ENCODE data around the gene TMUB1. TPM values are rescaled to one million over a fixed set of nuclear protein-coding genes. Genes with fewer than 3 reads are reported as not detected.

TMUB1 gene
- total and polyA plus RNA-seq, 12 donors = 5.2 to 152 (median 43.4) TPM

DNA sequence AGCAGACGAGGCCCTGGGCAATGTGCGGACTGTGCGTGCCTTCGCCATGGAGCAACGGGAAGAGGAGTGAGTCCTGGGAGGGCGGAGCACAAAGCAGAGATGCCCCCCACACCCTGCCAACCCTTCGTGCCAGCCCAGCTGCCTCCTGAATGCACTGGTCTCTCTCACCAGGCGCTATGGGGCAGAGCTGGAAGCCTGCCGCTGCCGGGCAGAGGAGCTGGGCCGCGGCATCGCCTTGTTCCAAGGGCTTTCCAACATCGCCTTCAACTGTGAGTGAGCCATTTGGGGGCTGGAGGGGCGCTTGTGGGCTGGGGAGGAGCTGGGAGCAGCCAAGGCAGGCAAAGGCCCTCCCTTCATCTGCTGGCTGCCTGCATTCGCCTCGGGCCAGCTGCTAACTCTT lies 47.4 kb downstream of the TMUB1 start:
- 91 to 94% (median 93%) methylated on average over 9 to 17 of the region's 17 CpGs for WGBS, 4 donors
- H3K4me3 ChIP-seq = no peak overlapping the region
- DNase-seq = no peak
- H3K27me3 ChIP-seq = no peaks in the 10 kb centered on the region
- H3K4me1 ChIP-seq (replicated peaks in 1 of 2) = peaks cover 13 to 17% of the 10 kb centered on the region in 2 donors
- peaks cover 0 to 34% of the 10 kb centered on the region in 2 donors for H3K36me3 ChIP-seq (replicated peaks in 1 of 2)
- intact Hi-C loops (cut with DNase I) = no loop called here
- H3K9me3 ChIP-seq (replicated peaks in 1 of 3) = no peaks in the 10 kb centered on the region
- no peak overlapping the region for H3K27ac ChIP-seq
- TF ChIP-seq, protein P1, sequence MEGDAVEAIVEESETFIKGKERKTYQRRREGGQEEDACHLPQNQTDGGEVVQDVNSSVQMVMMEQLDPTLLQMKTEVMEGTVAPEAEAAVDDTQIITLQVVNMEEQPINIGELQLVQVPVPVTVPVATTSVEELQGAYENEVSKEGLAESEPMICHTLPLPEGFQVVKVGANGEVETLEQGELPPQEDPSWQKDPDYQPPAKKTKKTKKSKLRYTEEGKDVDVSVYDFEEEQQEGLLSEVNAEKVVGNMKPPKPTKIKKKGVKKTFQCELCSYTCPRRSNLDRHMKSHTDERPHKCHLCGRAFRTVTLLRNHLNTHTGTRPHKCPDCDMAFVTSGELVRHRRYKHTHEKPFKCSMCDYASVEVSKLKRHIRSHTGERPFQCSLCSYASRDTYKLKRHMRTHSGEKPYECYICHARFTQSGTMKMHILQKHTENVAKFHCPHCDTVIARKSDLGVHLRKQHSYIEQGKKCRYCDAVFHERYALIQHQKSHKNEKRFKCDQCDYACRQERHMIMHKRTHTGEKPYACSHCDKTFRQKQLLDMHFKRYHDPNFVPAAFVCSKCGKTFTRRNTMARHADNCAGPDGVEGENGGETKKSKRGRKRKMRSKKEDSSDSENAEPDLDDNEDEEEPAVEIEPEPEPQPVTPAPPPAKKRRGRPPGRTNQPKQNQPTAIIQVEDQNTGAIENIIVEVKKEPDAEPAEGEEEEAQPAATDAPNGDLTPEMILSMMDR (IDR thresholded peaks at IDR 0.05) = no peak
- TF ChIP-seq POLR2A (IDR thresholded peaks at IDR 0.05) = no peak

GRCh38 chr7:151035026-151035717 lies 48.1 kb downstream of the TMUB1 start:
- H3K4me1 ChIP-seq (replicated peaks in 1 of 2) = peaks cover 13 to 17% of the 10 kb centered on the region in 2 donors
- intact Hi-C loops (cut with DNase I) = no loop called here
- H3K27me3 ChIP-seq = no peaks in the 10 kb centered on the region
- H3K9me3 ChIP-seq (replicated peaks in 1 of 3) = no peaks in the 10 kb centered on the region
- H3K36me3 ChIP-seq (replicated peaks in 1 of 2) = peaks cover 0 to 34% of the 10 kb centered on the region in 2 donors
- no peak overlapping the region for H3K27ac ChIP-seq
- TF ChIP-seq POLR2A (IDR thresholded peaks at IDR 0.05) = no peak
- TF ChIP-seq, protein P1 (IDR thresholded peaks at IDR 0.05) = no peak
- WGBS, 4 donors = 79 to 89% (median 87%) methylated on average over 8 to 21 of the region's 21 CpGs
- DNase-seq = no peak
- no peak overlapping the region for H3K4me3 ChIP-seq

- WGBS, 4 donors = 90 to 95% (median 94%) methylated on average over 12 to 21 of the region's 21 CpGs
- H3K27ac ChIP-seq = no peak overlapping the region
- no peaks in the 10 kb centered on the region for H3K9me3 ChIP-seq (replicated peaks in 1 of 3)
- no peaks in the 10 kb centered on the region for H3K27me3 ChIP-seq
- TF ChIP-seq, protein P1 (IDR thresholded peaks at IDR 0.05) = no peak
- no peak for TF ChIP-seq POLR2A (IDR thresholded peaks at IDR 0.05)
- peaks cover 0 to 34% of the 10 kb centered on the region in 2 donors for H3K36me3 ChIP-seq (replicated peaks in 1 of 2)
- DNase-seq = no peak
- H3K4me1 ChIP-seq (replicated peaks in 1 of 2) = peaks cover 9 to 17% of the 10 kb centered on the region in 2 donors
- intact Hi-C loops (cut with DNase I) = no loop called here
- no peak overlapping the region for H3K4me3 ChIP-seq
These were observed 48.8 kb downstream of the TMUB1 start for GRCh38 chr7:151034312-151035025.

DNA sequence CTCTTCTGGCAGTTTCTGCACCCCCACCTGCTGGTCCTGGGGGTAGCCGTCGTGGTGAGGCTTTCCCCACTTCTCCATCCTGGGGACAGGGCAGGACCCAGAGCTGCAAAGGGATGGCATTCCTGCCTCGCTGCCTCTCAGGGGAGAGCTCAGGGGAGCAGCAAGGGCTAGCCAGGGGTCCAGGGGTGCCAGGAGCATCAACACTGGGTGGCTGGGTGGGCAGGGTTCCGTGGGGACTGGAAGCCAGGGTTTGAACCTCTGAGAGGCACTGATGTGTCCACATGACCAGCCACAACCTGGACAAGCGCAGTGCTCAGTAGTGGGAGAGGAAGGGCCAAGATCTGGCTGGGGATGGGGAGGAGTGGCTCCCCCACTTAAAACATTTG lies 49.4 kb downstream of the TMUB1 start:
- Histone ChIP-seq H3K36me3 (replicated peaks in 1 of 2) (peaks cover 0 to 34% of the 10 kb centered on the region in 2 donors), H3K9me3 (replicated peaks in 1 of 3) (no peaks in the 10 kb centered on the region), H3K27ac (no peak overlapping the region), H3K4me1 (replicated peaks in 1 of 2) (peaks cover 9 to 18% of the 10 kb centered on the region in 2 donors), H3K27me3 (no peaks in the 10 kb centered on the region), H3K4me3 (no peak overlapping the region)
- DNase-seq = no peak
- WGBS, 4 donors = 82 to 100% (median 92%) methylated on average over 3 to 5 of the region's 5 CpGs
- intact Hi-C loops (cut with DNase I) = no loop called here
- TF ChIP-seq, protein P1 (IDR thresholded peaks at IDR 0.05) = no peak
- TF ChIP-seq POLR2A (IDR thresholded peaks at IDR 0.05) = no peak
